Stimulated activated CD8-positive, alpha-beta memory T cell treated with anti-CD3 and anti-CD28 coated beads, Interleukin-15, amount 100 ng/mL, for 4 hours (primary cell): ENCODE data around the gene CEP44.
"Not testable (repeated sequence)": the region's sequence is repeated elsewhere in the genome, so short reads cannot be mapped to it uniquely, and the experiment has no call there.

ENCODE experiments used
- DNase-seq, 2 donors: peaks; one replicate each; pipeline ENCODE4 v3.0.0-alpha.2; 2020; ENCODE audit warnings: low read depth in 2 of 2

Gene CEP44

GRCh38 chr4:174278467-174278866, 5.2 kb upstream of the CEP44 start:
- DNase-seq: no peak

GRCh38 chr4:174279433-174280155, 4.1 kb upstream of the CEP44 start:
- DNase-seq: no peak

- no peak for DNase-seq
These were observed 2.5 kb upstream of the CEP44 start for GRCh38 chr4:174281182-174281737.

- DNase-seq: no peak
These were observed 1.8 kb upstream of the CEP44 start for GRCh38 chr4:174281901-174282300.

GRCh38 chr4:174282836-174283506, 740 bp upstream of the CEP44 start:
- DNase-seq: peak; percentile 39 to 65

GRCh38 chr4:174284487-174284886, 776 bp downstream of the CEP44 start:
- no peak for DNase-seq

- no peak for DNase-seq
These were observed 3.2 kb downstream of the CEP44 start for GRCh38 chr4:174286870-174287269.

- DNase-seq: no peak
These were observed 8.8 kb downstream of the CEP44 start for GRCh38 chr4:174292473-174292872.

- DNase-seq: not testable (repeated sequence)
These were observed 10.9 kb downstream of the CEP44 start for GRCh38 chr4:174294641-174295040.

GRCh38 chr4:174295142-174295541, 11.4 kb downstream of the CEP44 start:
- not testable (repeated sequence) for DNase-seq

GRCh38 chr4:174303687-174304086, 20.0 kb downstream of the CEP44 start:
- no peak for DNase-seq

GRCh38 chr4:174304664-174305063, 21.0 kb downstream of the CEP44 start:
- no peak for DNase-seq

GRCh38 chr4:174305961-174306360, 22.2 kb downstream of the CEP44 start:
- DNase-seq: no peak

GRCh38 chr4:174307694-174308093, 24.0 kb downstream of the CEP44 start:
- DNase-seq: no peak

GRCh38 chr4:174312993-174313392, 29.3 kb downstream of the CEP44 start:
- DNase-seq: no peak

GRCh38 chr4:174314274-174314673, 30.6 kb downstream of the CEP44 start:
- no peak for DNase-seq

GRCh38 chr4:174314770-174315169, 31.1 kb downstream of the CEP44 start:
- no peak for DNase-seq

GRCh38 chr4:174316546-174316945, 32.8 kb downstream of the CEP44 start:
- DNase-seq: no peak

GRCh38 chr4:174316954-174317353, 33.2 kb downstream of the CEP44 start:
- DNase-seq: no peak

GRCh38 chr4:174317531-174317930, 33.8 kb downstream of the CEP44 start:
- DNase-seq: no peak

GRCh38 chr4:174318829-174319764, 35.4 kb downstream of the CEP44 start:
- DNase-seq: no peak
